Urothelium cell line (cell line): ENCODE measurements around the gene EXOC4.
A peak's percentile ranks its signal among the peaks of the same experiment; 100 is the strongest.
"Not testable (repeated sequence)": the region's sequence is repeated elsewhere in the genome, so short reads cannot be mapped to it uniquely, and the experiment has no call there.

Experiments
- DNase-seq: peaks from one replicate; pipeline ENCODE4 v3.0.0; 2011; ENCODE audit warnings: low spot score, mixed read lengths
- FAIRE-seq: peaks from 2 replicates; lab custom pipeline; 2011; peaks lifted over from hg19 to GRCh38; lab: Jason Lieb, UNC

The EXOC4 gene

DNA sequence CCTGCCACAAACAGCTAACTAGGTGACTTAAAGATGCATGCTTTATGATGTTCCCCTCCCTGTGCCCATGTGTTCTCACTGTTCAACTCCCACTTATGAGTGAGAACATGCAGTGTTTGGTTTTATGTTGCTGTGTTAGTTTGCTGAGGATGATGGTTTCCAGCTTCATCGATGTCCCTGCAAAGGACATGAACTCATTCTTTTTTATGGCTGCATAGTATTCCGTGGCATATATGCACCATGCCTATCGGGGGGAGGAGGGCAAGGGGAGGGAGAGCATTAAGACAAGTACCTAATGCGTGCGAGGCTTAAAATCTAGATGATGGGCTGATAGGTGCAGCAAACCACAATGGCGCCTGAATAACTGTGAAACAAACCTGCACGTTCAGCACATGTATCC is 741.2 kb downstream of the EXOC4 start:
- not testable (repeated sequence) for FAIRE-seq, DNase-seq

DNA sequence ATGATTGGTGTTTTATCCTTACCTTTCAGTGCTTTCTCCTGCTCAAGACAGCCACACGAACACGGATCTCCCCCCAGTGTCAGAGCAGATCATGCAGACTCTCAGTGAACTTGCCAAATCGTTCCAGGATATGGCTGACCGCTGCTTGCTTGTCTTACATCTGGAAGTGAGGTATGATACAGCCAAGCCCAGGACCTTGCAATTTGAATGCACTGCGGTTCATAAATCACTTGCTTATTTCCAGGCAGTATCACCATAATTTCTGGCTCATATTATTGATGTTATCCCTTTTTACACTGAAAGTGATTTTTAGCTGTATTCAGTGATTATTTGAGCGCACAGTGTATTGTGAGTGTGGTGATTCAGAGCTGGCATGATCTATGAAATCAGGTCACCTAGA is 744.6 kb downstream of the EXOC4 start:
- no peak for FAIRE-seq

DNA sequence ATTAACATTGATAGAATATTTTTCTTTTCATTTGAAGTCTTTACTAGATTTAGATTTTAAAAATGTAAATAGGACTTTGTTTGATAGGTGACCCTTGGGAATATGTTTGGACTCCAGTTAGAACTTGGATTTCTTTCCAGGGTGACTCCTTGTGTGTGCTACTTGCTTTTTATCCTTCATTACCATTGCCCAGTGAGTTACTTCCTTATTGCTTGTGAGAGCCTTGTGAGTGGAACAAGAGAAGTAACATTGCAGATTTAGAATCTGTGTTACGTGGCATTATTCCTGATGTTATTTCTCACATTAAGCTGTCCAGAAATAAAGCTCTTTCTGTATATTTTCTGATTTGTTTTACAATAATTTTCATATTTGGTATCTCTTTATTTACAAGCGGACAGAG is 746.3 kb downstream of the EXOC4 start:
- no peak for DNase-seq
- no peak for FAIRE-seq

More for the DNA sequence above, 744.6 kb downstream of the EXOC4 start:
- no peak for DNase-seq

DNA sequence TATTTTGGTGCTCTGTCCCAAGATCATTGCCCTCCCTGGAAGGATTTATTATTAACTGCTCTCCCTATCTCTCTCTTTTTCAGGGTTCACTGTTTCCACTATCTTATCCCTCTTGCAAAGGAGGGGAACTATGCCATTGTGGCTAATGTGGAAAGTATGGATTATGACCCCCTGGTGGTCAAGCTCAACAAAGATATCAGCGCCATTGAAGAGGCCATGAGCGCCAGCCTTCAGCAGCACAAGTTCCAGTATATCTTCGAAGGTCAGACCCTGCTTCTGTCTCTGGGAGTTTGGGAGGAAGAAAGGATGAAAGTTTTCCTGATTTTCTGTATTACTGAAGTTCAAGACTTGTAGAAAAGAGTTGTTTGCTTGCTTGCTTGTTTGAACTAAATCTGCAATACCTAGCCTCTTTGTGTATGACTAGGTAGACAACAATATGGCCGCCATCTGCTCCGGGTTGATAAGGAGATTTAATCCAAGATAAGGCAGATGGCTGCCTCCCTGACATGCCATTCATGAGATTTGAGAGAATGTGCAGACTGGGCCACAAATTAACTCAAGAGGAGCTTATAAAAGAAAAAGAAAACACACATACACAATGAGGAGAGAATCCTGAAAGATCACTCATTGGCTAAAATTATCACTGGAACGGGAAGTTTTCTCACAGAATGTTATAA is 752.1 kb downstream of the EXOC4 start:
- no peak for FAIRE-seq
- DNase-seq, result no peak

DNA sequence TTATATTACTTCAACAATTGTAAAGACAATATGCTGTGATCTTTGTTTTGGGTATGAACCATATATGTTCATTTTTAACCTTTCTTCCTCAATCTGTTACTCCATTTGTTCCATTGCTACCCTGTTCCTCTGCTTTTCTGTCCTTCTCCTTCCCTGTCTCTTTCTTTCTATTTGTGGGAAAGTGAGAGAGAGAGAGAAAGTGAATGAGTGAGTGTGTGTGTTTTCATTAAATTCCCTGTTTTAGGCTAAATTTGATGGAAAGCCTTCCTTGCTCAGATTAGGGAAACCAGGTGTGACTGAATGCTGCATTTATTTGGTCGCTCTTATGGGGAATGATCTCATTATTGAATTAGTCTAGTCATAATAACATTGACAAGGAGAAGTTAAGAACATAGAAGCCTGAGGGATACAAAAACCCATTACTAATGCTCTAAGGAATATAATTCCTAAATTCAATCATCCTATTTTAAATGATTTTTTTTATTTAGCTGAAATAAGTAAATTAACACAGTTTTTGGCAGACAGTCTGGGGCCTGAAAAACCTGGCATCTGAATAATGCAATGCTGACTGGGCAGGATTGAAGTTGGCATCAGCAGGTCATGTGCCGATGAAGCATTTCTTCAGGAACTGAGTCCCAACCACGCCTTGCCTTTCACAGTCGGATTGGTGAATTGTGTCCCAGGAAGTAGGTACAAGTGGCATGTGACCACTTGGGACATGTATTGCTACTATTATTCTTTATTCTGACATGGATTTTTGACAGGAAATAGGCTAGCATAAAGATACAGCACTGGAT is 756.6 kb downstream of the EXOC4 start:
- FAIRE-seq (no peak), DNase-seq (no peak)

DNA sequence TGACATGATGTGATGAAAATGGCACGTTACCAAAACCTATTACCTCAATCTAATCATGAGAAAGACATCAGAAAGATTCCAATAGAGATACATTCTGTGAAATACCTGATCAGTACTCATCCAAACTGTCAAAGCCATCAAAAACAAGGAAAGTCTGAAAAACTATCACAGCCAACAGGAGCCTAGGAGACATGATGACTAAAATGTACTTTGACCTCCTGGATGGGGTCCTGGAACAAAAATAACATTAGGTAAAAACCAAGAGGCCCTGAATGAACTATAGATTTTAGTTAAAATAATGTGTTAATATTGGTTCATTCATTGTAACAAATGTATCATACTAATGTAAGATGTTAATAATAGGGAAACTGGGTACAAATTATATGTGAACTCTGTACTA is 760.4 kb downstream of the EXOC4 start:
- no peak for DNase-seq
- FAIRE-seq, result no peak

DNA sequence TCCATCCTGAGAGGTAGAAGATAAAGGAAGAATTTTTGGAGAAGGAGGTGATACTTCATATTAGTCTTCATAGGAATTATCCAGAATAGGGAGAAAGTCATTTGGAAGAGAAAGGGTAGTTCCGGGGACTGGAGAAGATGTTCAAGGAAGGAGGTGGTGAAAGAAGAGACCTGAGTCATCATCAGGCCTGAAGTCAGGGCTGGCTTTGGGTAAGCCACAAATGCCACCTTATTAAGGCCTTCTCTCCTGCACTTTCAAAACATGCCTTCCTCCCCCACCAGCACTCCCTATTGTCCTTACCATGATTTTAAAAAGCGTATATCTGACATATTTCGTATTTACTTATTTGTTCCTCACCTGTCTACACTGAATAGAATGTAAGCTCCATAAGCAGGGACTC is 762.1 kb downstream of the EXOC4 start:
- FAIRE-seq (no peak), DNase-seq (no peak)

DNA sequence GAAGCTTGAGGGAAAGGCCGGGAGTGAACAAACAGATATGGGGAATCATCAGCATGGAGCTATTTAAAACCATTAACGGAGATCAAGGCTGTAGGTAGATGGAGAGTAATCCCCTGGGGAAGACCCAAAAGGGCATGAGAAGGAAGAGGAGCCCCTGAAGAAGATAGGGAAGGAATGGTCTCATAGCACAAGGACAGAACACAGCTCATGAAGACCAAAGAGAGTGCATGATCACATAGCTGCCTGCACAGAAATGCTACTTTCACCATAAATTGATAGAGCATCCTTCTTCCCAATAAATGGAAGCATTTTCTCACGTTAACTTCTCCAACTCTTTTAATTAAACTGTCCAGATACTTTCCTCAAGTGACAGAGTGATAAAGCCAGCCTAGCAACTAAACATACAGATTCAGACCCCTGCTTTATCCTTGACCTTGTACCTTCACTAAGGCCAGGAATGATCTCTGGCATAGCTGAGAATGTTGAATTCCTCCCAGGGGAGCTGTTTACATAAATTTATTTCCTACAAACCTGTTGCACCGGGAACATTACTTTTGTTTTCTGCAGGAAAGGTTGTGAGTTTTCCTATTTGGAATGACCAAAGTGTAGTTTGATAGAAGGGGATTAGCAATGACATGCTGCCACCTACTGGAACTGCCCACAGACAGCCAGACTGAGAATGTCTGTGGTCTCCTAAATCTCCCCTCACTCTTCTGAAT is 763.5 kb downstream of the EXOC4 start:
- FAIRE-seq, result no peak
- peak; percentile 13 for DNase-seq

DNA sequence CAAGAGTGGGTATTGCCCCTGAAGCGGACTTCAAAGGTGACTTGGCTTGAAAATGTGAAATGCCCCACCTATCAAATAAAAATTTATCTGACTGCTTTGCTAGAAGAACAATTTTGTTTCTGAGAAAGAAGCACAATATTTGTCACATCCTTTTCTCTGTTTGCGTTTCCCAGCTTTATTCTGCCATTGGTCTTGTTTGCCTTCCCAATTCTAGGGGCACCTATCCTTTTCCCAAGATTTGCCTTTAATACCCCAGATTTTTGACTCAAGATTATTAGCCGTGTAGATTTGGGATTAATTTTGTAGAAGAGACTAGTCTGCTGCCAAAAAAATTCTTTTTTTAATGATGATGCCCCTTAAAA is 764.0 kb downstream of the EXOC4 start:
- DNase-seq (no peak), FAIRE-seq (no peak)

DNA sequence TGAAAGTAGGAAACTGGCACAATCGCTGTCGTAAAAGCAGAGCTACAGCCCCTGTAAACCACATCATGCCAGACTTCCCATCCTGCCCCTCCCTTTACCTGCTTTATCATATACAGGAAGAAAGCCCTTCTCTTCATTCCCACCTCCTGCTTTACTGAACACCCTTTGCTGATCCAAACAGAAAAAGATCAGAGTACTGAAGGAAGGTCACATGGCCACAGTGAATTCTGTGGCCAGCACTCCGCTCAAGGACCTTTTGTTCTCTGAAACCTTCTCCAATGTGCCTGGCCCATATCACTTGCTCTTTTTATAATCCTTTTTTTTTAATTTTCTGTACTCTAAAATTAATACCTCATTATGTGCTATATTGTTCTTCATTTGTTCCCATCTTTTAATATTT is 765.4 kb downstream of the EXOC4 start:
- no peak for DNase-seq

DNA sequence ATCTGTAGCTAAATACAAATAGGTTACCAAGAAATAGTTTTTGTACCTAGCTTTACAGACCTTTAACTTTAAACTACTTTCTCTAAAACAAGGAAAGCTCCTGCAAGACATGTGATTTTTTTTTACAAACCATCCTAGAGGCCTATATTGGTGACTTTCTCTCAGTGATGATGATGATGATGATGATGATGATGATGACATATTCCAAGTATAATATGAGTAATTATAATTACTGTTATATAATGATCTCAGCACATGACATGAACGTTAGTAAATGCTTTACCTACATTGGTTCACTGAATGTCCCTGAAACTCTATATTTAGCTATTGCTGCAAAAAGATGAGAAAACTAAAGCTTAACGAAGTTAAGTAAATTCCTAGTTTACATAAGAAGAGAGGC is 766.4 kb downstream of the EXOC4 start:
- DNase-seq, result no peak
- FAIRE-seq, result no peak

More for the DNA sequence above, 765.4 kb downstream of the EXOC4 start:
- FAIRE-seq, result no peak

DNA sequence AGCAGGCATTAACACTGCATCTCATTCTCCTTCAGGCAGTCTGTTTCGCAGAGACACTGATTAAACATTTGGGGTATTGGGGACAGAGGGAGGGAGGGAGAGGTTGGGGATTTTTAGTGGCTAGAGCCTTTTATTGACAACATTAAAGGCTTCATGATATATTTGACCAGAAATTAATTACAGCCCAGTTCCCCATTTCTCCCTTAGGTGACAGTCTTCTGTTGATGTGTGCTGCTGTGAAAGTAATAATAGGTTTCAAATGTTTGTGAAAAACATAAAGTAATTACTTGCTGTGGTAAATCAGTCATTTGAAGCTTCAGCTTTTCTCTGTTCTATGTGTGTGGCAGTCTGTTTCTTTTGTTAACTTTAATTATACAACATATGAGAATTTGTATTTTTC is 769.0 kb downstream of the EXOC4 start:
- DNase-seq (no peak), FAIRE-seq (no peak)

DNA sequence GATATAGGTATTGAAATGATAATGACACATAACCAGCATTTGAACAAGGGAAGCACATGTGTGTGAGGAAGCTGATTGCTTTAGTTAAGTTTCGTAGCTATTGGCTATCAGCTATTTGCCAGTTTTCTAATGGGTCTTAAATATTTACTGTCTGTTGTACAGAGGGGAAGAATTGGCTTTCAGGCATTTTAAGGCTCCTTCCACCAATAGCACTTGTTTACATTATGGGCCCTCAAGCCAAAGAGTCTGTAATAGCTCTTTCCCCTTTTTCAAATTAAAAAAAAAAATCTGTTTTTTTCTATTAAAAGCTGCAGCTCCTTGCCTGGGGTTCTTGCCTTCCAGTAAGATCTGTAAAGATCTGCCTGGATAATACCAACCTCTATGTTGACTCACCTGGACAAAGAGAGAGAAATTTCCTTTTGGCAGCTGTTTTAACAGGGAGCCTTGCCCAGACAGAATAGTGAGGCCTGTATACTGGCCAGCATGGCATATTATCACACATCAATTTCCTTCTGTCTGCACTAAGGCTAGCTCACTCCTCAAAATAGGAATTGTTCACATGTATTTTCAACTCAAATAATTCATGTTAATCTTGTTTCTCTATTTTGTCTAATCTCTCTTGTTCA is 769.5 kb downstream of the EXOC4 start:
- DNase-seq (no peak), FAIRE-seq (no peak)

DNA sequence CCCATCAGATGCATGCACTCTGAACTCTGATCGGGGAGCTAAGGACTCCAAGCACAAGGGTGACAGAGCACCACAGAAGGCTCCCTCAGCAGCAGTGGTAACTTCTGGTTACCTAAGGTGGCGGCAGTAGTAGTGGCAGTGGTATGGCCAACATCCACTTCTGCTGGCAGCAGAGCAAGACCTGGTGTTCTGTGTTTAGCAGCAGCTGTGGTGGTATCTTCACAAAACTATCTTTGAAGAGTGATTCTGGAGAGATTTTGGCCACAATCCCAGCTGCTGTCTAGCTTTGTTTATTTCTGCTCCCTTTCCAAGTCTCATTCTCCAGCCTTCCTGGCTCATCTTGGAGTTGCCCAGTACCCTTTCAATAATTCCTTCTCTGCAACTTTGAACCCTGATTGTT is 771.9 kb downstream of the EXOC4 start:
- DNase-seq (no peak), FAIRE-seq (no peak)

DNA sequence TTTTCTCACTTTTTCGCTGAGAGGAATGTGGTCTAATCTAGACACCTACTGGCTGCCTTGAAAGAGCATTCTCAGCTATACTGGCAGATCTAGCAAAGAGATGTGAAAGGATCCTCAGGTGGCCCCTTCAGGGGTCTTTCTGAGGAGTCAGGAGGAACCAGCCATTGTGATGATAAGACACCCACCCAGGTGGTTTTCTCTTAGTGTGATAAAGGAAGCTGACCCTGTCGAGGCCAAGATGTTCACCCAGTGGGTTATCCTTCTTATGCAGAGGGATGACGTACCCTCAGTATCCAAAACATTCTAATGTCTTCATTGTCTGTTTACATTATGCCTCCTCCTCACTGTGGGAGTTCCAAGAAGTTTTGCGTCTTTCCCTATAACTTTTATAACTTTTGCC is 776.0 kb downstream of the EXOC4 start:
- DNase-seq (no peak), FAIRE-seq (no peak)

DNA sequence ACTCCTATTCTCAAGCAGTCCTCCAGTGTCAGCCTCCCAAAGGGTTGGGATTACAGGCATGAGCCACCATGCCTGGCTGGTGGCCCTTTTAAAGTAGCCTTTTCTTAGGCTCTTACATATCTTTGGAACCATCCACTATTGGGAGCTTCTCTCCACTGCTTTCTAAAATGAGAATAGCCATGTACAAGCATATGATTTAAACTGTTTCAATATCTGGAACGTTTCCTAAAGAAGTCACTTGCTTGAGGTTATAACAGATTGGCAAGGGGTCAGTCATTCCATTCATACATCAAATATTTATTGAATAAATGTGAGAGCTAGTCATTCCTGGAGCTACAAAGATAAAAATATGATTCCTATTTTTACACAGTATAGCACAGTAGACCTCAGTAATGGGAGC is 776.9 kb downstream of the EXOC4 start:
- DNase-seq, result no peak
- no peak for FAIRE-seq

DNA sequence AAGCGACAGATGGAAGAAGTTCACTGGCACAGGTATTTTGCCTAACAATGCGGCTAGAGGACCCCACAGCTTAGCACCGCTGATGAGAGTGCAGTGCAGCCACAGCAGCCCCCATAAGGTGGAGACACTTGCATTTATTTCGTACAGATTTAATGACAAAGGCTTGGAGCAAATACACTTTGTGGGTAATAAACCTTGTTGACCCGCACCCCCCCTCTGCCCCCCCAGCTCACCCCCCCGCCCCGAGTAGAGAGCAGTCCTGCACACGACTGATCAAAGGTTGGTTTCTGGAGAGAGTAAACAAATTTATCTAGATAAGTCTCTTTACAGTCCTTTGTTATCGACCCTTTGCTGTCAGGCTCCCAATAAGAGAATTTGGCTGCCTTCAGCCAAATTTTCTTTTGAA is 777.6 kb downstream of the EXOC4 start:
- no peak for FAIRE-seq
- no peak for DNase-seq

DNA sequence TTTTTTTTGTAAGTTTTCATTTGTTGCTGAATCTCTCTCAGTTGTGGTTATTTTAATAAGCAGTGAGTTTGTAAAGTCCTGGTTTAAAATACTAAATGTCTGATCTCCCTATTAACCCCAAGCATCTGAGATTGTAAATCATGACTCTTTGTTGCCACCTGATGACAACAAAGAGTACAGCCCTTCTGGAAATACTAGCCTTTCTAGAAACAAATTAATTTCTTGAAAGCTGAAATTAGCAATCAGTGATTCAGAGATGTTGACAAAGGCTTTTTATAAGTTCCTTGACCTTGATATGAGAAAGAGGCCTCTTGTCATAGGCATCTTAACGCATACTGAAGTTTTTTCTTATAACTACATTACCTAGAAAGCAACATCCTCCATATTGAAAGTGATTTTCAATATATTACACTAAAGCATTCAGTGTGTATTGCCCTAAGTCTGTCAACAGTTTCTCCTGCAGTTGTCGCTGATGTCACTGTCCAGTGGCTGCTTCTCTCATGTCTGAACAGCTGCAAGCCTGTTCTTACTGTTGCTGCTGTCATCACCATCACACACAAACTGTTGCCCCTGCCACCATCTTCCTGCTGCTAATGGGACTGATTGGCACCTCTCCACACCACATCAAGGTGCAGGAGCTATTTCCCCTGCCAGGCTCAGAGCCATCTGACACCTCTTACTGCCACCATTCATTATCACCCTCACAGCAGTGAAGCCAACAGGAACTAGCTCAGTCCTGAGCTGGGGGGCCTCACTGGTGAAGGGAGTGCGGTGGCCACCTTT is 779.1 kb downstream of the EXOC4 start:
- DNase-seq (no peak), FAIRE-seq (no peak)

DNA sequence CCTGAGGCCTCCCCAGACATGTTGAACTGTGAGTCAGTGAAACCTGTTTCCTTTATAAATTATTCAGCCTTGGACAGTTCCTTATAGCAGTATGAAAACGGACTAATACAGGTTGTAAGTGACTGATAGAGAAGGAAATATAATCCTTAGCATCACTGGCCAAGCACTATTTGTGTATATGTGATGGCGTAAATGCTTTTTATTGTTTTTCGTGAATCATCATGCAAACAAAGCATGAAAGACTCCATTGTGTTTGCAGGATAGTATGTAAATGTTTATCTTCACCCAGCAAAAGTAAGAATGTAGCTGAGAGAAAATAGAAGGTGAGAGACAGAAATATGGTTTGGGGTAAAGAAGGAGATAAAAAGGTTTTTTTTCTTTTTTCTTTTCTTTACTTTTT is 781.8 kb downstream of the EXOC4 start:
- DNase-seq, result no peak
- FAIRE-seq, result no peak

DNA sequence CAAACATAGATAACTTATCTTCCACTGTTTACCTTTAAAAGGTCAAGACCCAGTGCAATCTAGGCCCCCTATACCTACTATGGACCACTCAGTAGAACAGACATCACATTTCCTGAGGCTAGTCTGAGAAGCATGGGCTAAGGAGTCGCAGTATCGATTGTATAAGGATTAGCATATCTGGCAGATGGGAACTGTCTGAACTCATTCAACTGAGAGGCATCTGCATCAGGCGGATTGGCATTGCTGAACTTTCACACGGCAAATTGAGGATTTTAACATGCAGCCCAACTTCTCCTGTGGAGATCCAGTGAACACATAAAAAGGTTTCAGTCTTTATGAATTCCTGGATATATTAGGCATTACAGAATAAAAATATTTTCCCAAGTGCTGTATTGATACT is 785.1 kb downstream of the EXOC4 start:
- no peak for FAIRE-seq

DNA sequence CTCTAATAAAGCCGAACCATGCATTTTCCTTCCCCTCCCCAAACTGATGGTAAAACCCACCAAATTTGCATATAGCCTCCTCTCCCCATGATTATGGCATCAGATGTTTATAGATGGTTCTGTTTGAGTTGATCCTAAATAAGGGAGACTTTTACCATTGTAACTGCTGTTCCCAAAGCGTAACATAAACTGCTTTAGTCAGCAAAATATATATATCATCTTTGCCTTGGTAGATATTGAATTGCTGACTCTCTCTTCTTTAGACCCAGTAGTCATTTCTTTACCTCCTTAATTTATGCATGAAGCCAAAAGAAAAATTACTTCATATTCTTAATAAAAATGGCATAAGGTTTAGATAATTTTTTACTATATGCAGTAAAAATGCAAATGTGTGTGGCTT is 788.1 kb downstream of the EXOC4 start:
- DNase-seq (no peak), FAIRE-seq (no peak)

More for the DNA sequence above, 785.1 kb downstream of the EXOC4 start:
- no peak for DNase-seq
